NCI-H82 (cell line): ENCODE measurements around the gene DSG2.
A peak's percentile ranks its signal among the peaks of the same experiment; 100 is the strongest.
"Not testable (repeated sequence)": the region's sequence is repeated elsewhere in the genome, so short reads cannot be mapped to it uniquely, and the experiment has no call there.

Source experiments
- DNase-seq: peaks from one replicate; lab custom pipeline; 2025; lab: John Stamatoyannopoulos, UW

DSG2 gene

GRCh38 chr18:31497836-31498573, at the start of gene DSG2:
Gene DSG2, plus strand, starts transcription at chr18:31498177. Its CDS starts 75 bp downstream, at chr18:31498252.
- DNase-seq, result peak; percentile 69

GRCh38 chr18:31450409-31450808, 47.6 kb upstream of the DSG2 start:
- no peak for DNase-seq

- no peak for DNase-seq
Measured at GRCh38 chr18:31451625-31452024, 46.4 kb upstream of the DSG2 start.

- DNase-seq, result no peak
Measured at GRCh38 chr18:31454066-31454708, 43.8 kb upstream of the DSG2 start.

- no peak for DNase-seq
Measured at GRCh38 chr18:31469629-31470028, 28.3 kb upstream of the DSG2 start.

DNA sequence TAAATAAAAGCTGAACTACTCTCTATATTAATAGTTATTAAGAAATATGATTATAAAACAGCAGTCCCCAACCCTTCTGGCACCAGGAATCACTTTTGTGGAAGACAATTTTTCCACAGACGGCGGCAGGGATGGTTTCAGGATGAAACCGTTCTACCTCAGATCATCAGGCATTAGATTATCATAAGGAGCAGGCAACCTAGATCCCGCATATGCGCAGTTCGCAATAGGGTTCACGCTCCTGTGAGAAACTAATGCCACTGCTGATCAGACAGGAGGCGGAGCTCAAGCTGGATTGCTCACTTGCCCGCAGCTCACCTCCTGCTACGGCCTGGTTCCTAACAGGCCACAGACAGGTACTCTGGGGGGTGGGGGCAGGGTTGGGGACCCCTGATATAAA, 19.3 kb upstream of the DSG2 start:
- no peak for DNase-seq

GRCh38 chr18:31482051-31482450, 15.9 kb upstream of the DSG2 start:
- DNase-seq, result no peak

- DNase-seq, result no peak
Measured at GRCh38 chr18:31483396-31483795, 14.6 kb upstream of the DSG2 start.

DNA sequence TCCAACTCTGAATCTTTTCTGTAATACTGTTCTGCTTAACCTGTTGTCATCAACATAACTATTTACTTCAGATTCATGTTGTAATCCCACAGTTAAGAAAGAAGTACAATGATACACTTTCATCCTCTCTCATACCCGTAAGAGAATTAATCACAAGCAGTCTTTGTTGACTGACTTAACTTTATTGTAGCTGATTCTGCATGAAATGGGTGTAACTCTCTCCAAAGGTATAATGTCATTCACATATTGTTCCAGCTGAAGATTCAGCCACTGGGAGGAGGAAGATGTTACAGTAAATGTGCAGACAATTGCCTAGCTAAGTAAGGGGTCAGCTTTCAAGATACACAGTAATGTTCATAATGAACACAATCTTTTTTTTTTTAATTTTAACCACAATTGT, 13.5 kb upstream of the DSG2 start:
- DNase-seq, result no peak

- DNase-seq, result no peak
Measured at GRCh38 chr18:31486165-31486564, 11.8 kb upstream of the DSG2 start.

GRCh38 chr18:31487246-31488015, 10.5 kb upstream of the DSG2 start:
- DNase-seq, result no peak

DNA sequence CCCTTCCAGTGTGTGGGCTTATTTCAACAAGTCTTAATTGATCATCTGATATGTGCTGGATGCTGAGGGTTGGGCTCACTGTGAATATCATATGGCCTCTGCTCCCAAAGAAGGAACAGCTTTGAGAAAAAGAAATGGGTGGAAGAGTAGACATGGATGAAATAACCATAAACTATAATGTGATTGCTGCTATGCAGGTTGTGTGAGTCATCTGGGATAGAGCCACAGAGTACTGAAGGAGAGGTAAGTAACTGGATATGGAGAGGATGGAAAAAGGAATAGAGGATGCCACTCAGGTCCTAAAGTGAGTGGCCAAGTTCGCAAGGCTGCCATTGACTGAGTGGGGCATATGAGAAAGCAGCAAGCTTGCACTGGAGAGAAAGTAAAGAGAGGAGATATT, 8.7 kb upstream of the DSG2 start:
- no peak for DNase-seq

GRCh38 chr18:31490387-31490786, 7.6 kb upstream of the DSG2 start:
- DNase-seq, result no peak

GRCh38 chr18:31490833-31491232, 7.1 kb upstream of the DSG2 start:
- no peak for DNase-seq

DNA sequence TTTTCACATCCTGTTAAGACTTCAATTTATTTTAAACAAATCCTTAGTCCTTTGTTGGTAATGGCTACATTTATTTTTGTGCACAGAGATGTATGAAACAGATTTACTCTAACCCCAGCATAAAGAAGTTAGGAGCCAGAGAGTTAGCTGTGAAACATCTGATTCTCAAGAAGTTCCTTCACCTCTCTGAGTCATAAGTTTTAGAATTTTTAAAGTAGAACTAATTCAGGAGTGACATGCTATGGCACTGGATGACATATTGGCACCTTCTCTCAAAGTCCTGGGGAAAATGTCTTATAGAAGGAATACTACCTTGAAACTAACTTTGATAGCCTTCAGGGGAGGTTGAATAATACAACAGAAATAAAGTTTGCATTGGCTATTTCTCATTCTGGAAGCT, 6.4 kb upstream of the DSG2 start:
- DNase-seq, result no peak

DNA sequence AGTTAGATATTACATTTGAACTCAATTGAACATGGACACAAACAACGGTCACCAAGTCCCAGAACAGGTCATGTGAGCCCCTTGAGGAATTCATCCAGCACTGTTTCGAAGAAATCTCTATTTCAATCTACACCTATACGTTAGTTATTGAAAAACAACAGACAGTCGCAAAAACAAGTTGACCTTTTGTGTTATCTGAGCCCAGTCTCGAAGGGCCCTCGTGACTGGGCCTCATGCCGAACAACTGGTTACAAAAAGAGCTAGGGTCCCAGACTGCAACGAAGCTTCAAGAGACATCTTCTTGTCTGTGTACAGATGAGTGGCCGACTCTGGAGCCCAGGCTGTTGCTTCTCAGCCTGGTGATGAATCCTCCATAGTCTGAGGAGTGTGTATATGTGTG, 5.3 kb upstream of the DSG2 start:
- DNase-seq, result no peak

- DNase-seq, result no peak
Measured at GRCh38 chr18:31493171-31493570, 4.8 kb upstream of the DSG2 start.

- DNase-seq, result no peak
Measured at GRCh38 chr18:31493941-31494340, 4.0 kb upstream of the DSG2 start.

GRCh38 chr18:31494705-31495244, 3.2 kb upstream of the DSG2 start:
- not testable (repeated sequence) for DNase-seq

DNA sequence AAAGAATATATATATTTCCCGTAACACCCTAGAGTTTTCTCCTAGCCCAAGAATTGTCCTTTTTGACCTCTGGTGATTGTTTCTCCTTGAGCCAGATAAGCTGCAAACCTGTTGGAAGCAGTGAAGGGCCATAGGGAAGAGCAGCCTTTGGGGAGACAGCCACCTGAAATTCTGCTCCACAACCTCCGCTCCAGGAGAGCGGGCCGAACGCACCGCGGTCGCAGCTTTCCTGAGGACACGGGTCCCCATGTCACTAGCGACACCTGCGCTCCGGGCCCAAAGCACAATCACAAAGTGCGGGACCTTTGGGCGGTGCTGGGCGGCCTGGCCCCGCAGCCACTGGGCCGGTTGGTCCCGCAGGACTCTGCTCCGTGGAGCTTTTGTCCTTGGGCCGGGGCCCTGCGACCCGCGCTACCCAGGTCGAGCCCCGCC, 557 bp upstream of the DSG2 start:
- DNase-seq, result no peak

- DNase-seq, result peak; percentile 22
Measured at GRCh38 chr18:31498574-31499524, 872 bp downstream of the DSG2 start.
